Measurements from ENCODE around the gene CHST15. TPM values are rescaled to one million over a fixed set of nuclear protein-coding genes. Genes with fewer than 3 reads are reported as not detected.

CHST15 gene
- total and polyA plus RNA-seq, 2 of the 13 experiments (the other 11 are each of a cell fraction or from before 2014, with no cell fraction given) = 1.4 to 94.7 TPM

GRCh38 chr10:124063750-124064603, 29.4 kb downstream of the CHST15 start (continued):
- no peak for TF ChIP-seq FOSL1 (CRISPR knock-in tag; IDR thresholded peaks at IDR 0.05; ENCODE audit: borderline replicate concordance)
- TF ChIP-seq PCBP2 (optimal IDR thresholded peaks at IDR 0.05; ENCODE audit: low read depth, low read length, poor library complexity, severe bottlenecking) = no peak
- no peak for TF ChIP-seq GATAD1 (CRISPR knock-in tag; IDR thresholded peaks at IDR 0.05)
- no peak for TF ChIP-seq BCLAF1 (IDR thresholded peaks at IDR 0.05)
- TF ChIP-seq BHLHE40 (IDR thresholded peaks at IDR 0.05; ENCODE audit: low read length) = no peak
- TF ChIP-seq XBP1 (CRISPR knock-in tag; IDR thresholded peaks at IDR 0.05) = no peak
- no peak for TF ChIP-seq ZNF143 (CRISPR knock-in tag; IDR thresholded peaks at IDR 0.05)
- TF ChIP-seq ZBTB7A (CRISPR knock-in tag; IDR thresholded peaks at IDR 0.05) = no peak
- TF ChIP-seq ZNF784 (CRISPR knock-in tag; IDR thresholded peaks at IDR 0.05; ENCODE audit: borderline replicate concordance) = no peak
- TF ChIP-seq ZBTB21 (CRISPR knock-in tag; IDR thresholded peaks at IDR 0.05) = no peak
- TF ChIP-seq TFDP2 (CRISPR knock-in tag; IDR thresholded peaks at IDR 0.05) = no peak
- TF ChIP-seq HNF4A (CRISPR knock-in tag; IDR thresholded peaks at IDR 0.05) = no peak
- no peak for TF ChIP-seq SMAD3 (CRISPR knock-in tag; IDR thresholded peaks at IDR 0.05)
- TF ChIP-seq AHDC1 (CRISPR knock-in tag; IDR thresholded peaks at IDR 0.05; ENCODE audit: borderline replicate concordance) = no peak
- no peak for TF ChIP-seq NR2F6 (IDR thresholded peaks at IDR 0.05)
- TF ChIP-seq NR2F6 (CRISPR knock-in tag; IDR thresholded peaks at IDR 0.05) = no peak
- no peak for TF ChIP-seq NFYC (CRISPR knock-in tag; IDR thresholded peaks at IDR 0.05)
- TF ChIP-seq KLF9 (CRISPR knock-in tag; IDR thresholded peaks at IDR 0.05; ENCODE audit: low read depth) = no peak
- TF ChIP-seq MNT (IDR thresholded peaks at IDR 0.05) = no peak

Measured in HepG2 (cell line).